Right renal pelvis (tissue), 4 donors: Measurements from ENCODE around the gene SRRM1. TPM values are rescaled to one million over a fixed set of nuclear protein-coding genes. Genes with fewer than 3 reads are reported as not detected.
A peak's percentile ranks its signal among the peaks of the same experiment; 100 is the strongest.
"Not testable (repeated sequence)": the region's sequence is repeated elsewhere in the genome, so short reads cannot be mapped to it uniquely, and the experiment has no call there.

ENCODE experiments used
- DNase-seq, 4 donors: peaks; one replicate each; pipeline ENCODE4 v3.0.0-alpha.2; 2013; ENCODE audit warnings: low read depth in 4 of 4, low spot score in 3 of 4, missing footprints in 1 of 4
- polyA plus RNA-seq, 4 donors: library from polyadenylated mRNA; unstranded; fragments of 120-200 nt; gene quantifications; one replicate each; pipeline ENCODE4 v1.2.1, GENCODE V29; 2013; ENCODE audit not compliant: insufficient read length in 4 of 4

Gene SRRM1
- polyA plus RNA-seq, 4 donors, result 109 to 146 (median 131) TPM

DNA sequence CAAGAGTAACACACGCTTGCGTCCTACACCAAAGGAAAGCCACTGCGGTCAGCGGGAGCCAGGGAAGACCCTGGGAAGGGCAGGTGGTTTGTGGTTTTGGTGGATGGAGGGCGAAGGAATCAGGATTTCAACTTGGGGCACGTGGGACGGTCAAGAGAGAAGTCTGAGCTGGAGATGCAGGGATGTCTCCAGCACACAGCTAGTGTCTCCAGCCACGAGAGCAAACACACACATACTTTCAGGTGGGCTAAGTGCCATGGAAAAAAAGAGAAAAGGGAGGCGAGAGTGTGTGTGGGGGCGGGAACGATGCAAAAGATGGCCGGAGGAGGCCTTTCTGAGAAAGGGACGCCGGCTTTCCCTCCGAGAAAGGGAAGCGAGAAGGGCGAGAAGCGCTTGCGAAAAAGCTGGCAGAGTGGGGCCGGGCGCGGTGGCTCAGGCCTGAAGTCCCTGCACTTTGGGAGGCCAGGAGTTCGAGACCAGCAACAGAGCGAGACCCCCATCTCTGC, 1.4 kb upstream of the SRRM1 start:
- peak in 1 of 4 donors; percentile 15 for DNase-seq

GRCh38 chr1:24643363-24644099, 429 bp downstream of the SRRM1 start:
- peak in 2 of 4 donors; percentile 10 to 18 for DNase-seq

- DNase-seq, result no peak
These were observed 940 bp downstream of the SRRM1 start for GRCh38 chr1:24644100-24644384.

- DNase-seq, result no peak
These were observed 5.8 kb downstream of the SRRM1 start for GRCh38 chr1:24648919-24649318.

GRCh38 chr1:24652382-24652781, 9.3 kb downstream of the SRRM1 start:
- DNase-seq, result no peak

DNA sequence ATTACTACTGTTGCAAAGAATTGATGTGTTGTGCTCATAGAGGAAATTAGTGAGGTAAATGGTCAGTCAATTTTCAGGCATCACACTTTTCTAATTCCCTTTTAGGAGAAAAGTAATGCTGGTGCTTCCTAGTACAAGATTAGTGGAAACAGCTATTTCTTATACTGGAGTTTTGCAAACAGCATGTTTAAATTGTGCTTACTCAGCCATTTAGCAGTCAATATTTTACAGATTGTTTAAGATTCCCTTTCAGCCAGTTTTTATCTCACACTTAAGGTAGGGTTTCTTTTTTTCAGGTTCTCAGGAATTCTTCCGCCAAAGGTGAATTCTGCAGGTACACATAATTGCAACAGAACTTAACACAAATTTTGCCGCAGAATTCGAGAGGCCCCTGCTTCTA, 10.9 kb downstream of the SRRM1 start:
- no peak for DNase-seq

DNA sequence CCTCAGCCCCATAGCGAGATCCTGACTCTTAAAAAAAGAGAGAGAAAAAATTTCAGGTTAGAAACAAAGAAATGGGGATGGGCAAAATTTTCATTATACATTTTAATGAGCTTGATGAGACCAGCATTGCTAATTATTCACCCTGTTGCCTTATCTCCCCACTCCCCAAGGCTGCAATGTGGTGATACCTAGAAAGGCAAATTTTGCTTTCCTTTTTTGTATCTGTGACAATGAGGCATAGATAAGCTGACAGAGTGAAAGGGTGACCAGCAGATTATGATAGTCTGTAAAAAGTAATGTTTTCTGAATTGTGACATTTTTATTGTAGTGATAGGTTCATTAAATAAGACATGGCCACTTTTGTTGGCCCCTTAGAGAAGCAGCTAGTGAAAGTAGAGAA, 12.9 kb downstream of the SRRM1 start:
- DNase-seq, result no peak

- DNase-seq, result no peak
These were observed 14.7 kb downstream of the SRRM1 start for GRCh38 chr1:24657781-24658180.

- DNase-seq, result no peak
These were observed 16.2 kb downstream of the SRRM1 start for GRCh38 chr1:24659166-24659904.

DNA sequence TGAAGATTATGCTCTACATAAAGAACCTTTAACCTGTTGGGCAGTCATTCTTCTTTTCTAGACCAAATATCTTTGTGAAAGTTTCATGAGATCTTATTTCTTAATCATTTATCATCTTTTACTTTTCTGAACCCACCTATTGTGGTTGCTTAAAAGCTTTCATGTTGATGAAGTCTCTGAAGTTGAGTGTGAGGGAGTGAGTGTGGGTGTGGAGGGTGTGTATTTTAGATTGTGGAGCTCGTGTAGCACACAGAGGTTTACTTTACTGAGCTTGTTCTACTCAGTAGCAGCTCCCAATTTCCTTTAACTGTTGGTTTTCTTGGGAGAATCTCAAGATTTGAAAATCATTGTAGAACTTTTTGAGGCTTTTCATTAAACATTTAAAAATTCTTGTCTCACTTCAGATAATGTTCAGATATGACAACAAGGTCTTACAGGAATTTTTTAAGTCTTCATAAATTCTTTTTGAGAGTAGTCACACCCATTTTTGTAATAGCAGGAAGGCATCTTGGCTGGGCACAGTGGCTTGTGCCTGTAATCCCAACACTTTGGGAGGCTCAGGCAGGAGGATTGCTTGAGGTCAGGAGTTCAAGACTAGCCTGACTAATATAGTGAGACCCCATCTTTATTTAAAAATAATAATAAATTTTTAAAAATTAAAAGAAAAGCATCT, 17.0 kb downstream of the SRRM1 start:
- no peak for DNase-seq

DNA sequence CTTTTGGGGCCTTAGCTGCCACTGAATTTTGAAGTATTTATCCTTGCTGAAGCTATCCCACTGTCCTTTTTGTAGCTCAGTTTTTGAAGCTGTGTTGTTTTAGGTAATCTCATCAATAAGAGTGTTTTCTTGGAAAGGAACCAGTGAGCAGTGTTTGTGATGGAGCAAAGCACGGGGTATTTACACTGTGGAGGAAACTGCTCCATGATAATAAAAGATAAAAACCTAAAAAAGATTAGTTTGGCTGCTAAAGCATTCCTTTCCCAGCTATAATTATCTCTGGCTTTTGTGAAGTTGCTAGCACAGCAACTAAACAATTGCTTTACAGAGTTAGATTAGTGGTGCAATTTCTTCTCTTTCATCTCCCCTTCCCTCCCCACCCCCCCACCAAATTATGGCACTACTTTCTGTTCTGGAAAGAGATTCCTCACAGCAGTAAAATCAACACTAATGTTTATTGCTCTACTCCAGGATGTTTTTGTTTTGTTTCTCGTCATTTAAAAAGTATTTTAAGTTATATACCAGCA, 21.5 kb downstream of the SRRM1 start:
- DNase-seq, result no peak

- DNase-seq, result no peak
These were observed 23.7 kb downstream of the SRRM1 start for GRCh38 chr1:24666794-24667193.

- not testable (repeated sequence) for DNase-seq
These were observed 28.3 kb downstream of the SRRM1 start for GRCh38 chr1:24671372-24671771.

DNA sequence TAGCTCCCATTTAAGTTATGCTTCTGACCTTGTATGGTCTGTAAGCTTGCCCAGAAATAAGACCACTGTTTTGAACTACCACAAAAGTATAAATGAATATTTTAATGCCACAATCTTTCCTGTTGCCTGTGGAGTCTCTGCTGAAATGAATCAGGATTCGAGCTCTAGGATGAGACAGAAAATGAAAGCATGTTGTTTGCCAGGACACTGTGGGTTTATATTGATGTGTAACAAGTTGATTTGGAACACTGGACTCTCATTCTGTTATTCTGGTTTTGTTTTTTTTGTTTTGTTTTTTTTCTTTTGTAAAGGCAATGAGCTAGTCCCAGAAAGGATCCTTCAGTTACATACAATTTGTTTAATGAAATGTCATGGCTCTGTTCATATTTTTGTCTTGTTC, 29.6 kb downstream of the SRRM1 start:
- not testable (repeated sequence) for DNase-seq

GRCh38 chr1:24673341-24673740, 30.2 kb downstream of the SRRM1 start:
- no peak for DNase-seq

DNA sequence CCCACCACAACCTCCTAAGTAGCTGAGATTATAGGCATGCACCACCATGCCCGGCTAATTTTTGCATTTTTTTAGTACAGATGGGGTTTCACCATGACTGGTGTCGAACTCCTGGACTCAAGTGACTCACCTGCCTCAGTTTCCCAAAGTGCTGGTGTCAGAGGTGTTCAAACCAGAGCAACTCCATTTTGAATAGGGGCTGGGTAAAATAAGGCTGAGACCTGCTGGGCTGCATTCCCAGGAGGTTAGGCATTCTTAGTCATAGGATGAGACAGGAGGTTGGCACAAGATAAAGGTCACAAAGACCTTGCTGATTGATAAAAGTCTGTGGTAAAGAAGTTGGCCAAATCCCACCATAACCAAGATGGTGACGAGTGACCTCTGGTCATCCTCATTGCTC, 35.3 kb downstream of the SRRM1 start:
- DNase-seq, result not testable (repeated sequence)

GRCh38 chr1:24679725-24680124, 36.6 kb downstream of the SRRM1 start:
- no peak for DNase-seq

DNA sequence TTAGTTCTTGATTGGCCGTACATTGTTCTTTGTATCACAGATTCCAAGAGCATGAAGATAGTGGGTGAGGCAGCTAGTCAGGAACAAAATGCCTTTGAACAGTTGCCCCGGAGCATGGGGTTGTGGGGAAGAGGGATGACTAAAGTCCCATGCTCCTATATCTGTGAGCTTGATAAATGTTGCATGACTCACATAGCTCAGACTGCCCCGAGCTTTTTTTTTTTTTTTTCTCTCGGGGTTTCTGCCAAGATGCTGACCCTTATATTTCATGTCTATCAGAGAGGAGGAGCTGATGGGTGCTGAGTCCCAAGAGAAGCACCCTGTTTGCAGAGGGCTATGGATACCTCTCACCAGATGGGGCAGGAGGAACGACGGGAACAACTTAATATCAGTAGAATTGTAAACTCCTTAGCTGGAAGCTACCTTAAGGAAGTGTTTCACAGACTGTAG, 40.6 kb downstream of the SRRM1 start:
- no peak for DNase-seq

- no peak for DNase-seq
These were observed 44.9 kb downstream of the SRRM1 start for GRCh38 chr1:24688033-24688432.

- DNase-seq, result peak; percentile 48 to 58 (median 50)
These were observed 45.6 kb downstream of the SRRM1 start for GRCh38 chr1:24688621-24689195.

- no peak for DNase-seq
These were observed 47.9 kb downstream of the SRRM1 start for GRCh38 chr1:24691051-24691450.
